ENCODE measurements around the gene SLCO3A1. TPM values are rescaled to one million over a fixed set of nuclear protein-coding genes. Genes with fewer than 3 reads are reported as not detected.

SLCO3A1 gene
- total and polyA plus RNA-seq, 10 donors, result 7.5 to 79.5 (median 40.7) TPM

DNA sequence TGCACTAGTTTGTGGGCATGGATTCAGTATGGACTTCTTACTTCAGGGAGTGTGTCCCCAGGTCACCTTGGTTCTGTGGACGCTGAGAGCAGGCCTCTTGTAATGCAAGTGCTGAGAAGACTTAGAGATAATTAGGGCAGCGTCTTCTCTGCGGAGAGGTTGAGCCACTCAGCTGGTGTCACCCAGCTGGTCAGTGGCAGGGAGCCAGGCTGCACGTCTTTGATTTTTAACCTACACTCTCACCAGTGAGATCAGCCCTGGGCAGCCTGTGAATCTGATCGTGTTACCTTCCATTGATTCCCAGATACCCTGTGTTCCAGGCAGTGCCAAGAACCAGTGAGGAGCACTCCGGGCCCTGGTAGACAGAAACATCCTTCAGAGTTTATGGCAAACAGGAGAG is 92.6 kb downstream of the SLCO3A1 start:
- intact Hi-C loops (cut with DNase I; ENCODE audit: low total_unique reads), result no loop called here
- TF ChIP-seq POLR2AphosphoS5 (IDR thresholded peaks at IDR 0.05) (no peak), POLR2A (IDR thresholded peaks at IDR 0.05) (no peak), CTCF (IDR thresholded peaks at IDR 0.05 in 8 of 11, conservative IDR thresholded peaks at IDR 0.05 in 3 of 11) (no peak)
- Histone ChIP-seq H3K4me1 (peaks cover 37 to 100% (median 71%) of the 10 kb centered on the region in 6 donors), H3K4me3 (no peak overlapping the region), H3K9me3 (no peaks in the 10 kb centered on the region), H3K36me3 (no peaks in the 10 kb centered on the region), H3K27ac (peak overlapping the region; percentile 14 to 86 (median 76)), H3K27me3 (replicated peaks in 1 of 7) (peaks cover 0 to 10% (median 0%) of the 10 kb centered on the region in 7 donors)
- 50 to 68% (median 62%) methylated on average over 6 of the region's 6 CpGs for WGBS, 5 donors
- DNase-seq, result no peak

DNA sequence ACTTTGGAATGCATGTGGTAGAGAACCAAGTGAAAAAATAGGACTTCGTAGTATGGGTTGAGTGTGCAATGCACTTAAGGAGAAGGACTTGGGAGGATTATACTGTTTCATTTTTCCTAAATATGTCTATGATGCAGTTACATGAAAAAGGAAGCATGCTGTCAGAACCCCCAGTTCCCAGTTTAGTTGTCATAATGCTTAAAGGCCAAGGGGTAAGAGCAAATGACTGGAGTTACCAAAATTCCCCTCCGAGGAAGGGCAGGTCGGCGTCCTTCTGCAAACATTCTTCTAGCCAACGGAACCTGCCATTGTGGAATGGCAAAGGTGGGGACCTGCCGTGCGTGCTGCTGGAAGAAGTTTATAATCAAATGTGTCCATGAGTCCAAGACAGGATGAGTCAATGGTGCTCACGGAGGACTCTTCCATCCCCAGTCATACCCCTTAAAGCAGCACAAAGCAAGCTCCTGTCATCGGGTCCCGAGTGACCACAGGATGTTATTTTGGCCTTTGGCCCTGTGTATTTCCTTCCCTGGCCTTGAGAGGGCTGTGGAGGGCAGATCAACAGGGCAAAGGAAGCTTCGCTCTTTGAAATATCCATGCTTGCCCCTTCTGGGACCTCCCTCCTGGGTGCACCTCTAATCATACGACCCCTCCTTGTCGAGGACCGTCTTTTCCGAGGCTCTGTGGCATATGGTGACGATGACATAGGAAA is 93.2 kb downstream of the SLCO3A1 start:
- DNase-seq, result no peak
- Histone ChIP-seq H3K9me3 (no peaks in the 10 kb centered on the region), H3K27ac (peak overlapping the region; percentile 19 to 86 (median 76)), H3K4me3 (peak overlapping the region in 1 of 8 donors; percentile 31), H3K36me3 (no peaks in the 10 kb centered on the region), H3K27me3 (replicated peaks in 1 of 7) (peaks cover 0 to 10% (median 0%) of the 10 kb centered on the region in 7 donors), H3K4me1 (peaks cover 37 to 100% (median 68%) of the 10 kb centered on the region in 6 donors)
- WGBS, 5 donors, result 44 to 63% (median 53%) methylated on average over 14 to 16 of the region's 16 CpGs
- intact Hi-C loops (cut with DNase I; ENCODE audit: low total_unique reads), result no loop called here
- TF ChIP-seq POLR2AphosphoS5 (IDR thresholded peaks at IDR 0.05) (peak in 2 of 3 donors; percentile 9 to 46), POLR2A (IDR thresholded peaks at IDR 0.05) (no peak)

GRCh38 chr15:91947293-91947679 is 93.8 kb downstream of the SLCO3A1 start:
- H3K9me3 ChIP-seq, result no peaks in the 10 kb centered on the region
- H3K27ac ChIP-seq, result peak overlapping the region; percentile 19 to 86 (median 76)
- H3K36me3 ChIP-seq, result no peaks in the 10 kb centered on the region
- 17 to 33% (median 23%) methylated on average over 7 of the region's 7 CpGs for WGBS, 5 donors
- TF ChIP-seq POLR2AphosphoS5 (IDR thresholded peaks at IDR 0.05) (no peak), POLR2A (IDR thresholded peaks at IDR 0.05) (no peak), CTCF (IDR thresholded peaks at IDR 0.05 in 8 of 11, conservative IDR thresholded peaks at IDR 0.05 in 3 of 11) (no peak)
- intact Hi-C loops (cut with DNase I; ENCODE audit: low total_unique reads), result no loop called here
- peaks cover 35 to 99% (median 65%) of the 10 kb centered on the region in 6 donors for H3K4me1 ChIP-seq
- H3K4me3 ChIP-seq, result peak overlapping the region in 1 of 8 donors; percentile 31
- DNase-seq, result no peak
- peaks cover 0 to 10% (median 0%) of the 10 kb centered on the region in 7 donors for H3K27me3 ChIP-seq (replicated peaks in 1 of 7)

- H3K4me1 ChIP-seq, result peaks cover 30 to 97% (median 59%) of the 10 kb centered on the region in 6 donors
These were observed 94.4 kb downstream of the SLCO3A1 start for GRCh38 chr15:91947683-91948608.

More at GRCh38 chr15:91947683-91948608, 94.4 kb downstream of the SLCO3A1 start:
- WGBS, 5 donors, result 40 to 58% (median 47%) methylated on average over 16 to 19 of the region's 19 CpGs
- H3K9me3 ChIP-seq, result no peaks in the 10 kb centered on the region
- H3K4me3 ChIP-seq, result peak overlapping the region in 1 of 8 donors; percentile 31
- no peak for TF ChIP-seq CTCF (IDR thresholded peaks at IDR 0.05 in 8 of 11, conservative IDR thresholded peaks at IDR 0.05 in 3 of 11)
- TF ChIP-seq POLR2AphosphoS5 (IDR thresholded peaks at IDR 0.05), result no peak
- TF ChIP-seq POLR2A (IDR thresholded peaks at IDR 0.05), result no peak
- H3K27me3 ChIP-seq (replicated peaks in 1 of 7), result peaks cover 0 to 10% (median 0%) of the 10 kb centered on the region in 7 donors
- no peaks in the 10 kb centered on the region for H3K36me3 ChIP-seq
- DNase-seq, result no peak
- peak overlapping the region; percentile 19 to 86 (median 76) for H3K27ac ChIP-seq
- intact Hi-C loops (cut with DNase I; ENCODE audit: low total_unique reads), result no loop called here
